ENCODE results near the gene ZNF335.

The ZNF335 gene

DNA sequence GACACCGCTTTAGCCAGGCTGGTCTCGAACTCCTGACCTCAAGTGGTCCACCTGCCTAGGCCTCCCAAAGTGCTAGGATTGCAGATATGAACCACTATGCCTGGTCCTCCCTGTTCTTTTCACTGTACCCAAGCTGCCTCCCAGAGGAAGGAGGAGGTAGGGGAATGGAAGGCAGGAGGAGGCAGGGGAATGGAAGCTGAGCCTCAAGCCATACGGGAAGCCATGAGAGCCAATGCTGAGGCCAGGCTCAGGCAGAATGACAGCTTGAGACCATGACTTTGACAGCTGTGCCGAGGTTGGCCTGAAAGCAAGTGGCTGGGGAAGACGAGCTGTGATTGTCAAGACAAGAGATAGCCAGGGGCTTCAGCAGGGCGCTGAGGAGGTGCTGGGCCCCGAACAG, 13.6 kb upstream of the ZNF335 start:
- no peak for TF ChIP-seq SIN3A (IDR thresholded peaks at IDR 0.05; ENCODE audit: borderline replicate concordance, insufficient read depth, low read length)
- no peak for TF ChIP-seq POLR2AphosphoS5 (IDR thresholded peaks at IDR 0.05; ENCODE audit: low read depth, low read length)
- TF ChIP-seq TAF1 (IDR thresholded peaks at IDR 0.05; ENCODE audit: borderline replicate concordance, insufficient read depth, low read length) = no peak
- TF ChIP-seq, protein P1, sequence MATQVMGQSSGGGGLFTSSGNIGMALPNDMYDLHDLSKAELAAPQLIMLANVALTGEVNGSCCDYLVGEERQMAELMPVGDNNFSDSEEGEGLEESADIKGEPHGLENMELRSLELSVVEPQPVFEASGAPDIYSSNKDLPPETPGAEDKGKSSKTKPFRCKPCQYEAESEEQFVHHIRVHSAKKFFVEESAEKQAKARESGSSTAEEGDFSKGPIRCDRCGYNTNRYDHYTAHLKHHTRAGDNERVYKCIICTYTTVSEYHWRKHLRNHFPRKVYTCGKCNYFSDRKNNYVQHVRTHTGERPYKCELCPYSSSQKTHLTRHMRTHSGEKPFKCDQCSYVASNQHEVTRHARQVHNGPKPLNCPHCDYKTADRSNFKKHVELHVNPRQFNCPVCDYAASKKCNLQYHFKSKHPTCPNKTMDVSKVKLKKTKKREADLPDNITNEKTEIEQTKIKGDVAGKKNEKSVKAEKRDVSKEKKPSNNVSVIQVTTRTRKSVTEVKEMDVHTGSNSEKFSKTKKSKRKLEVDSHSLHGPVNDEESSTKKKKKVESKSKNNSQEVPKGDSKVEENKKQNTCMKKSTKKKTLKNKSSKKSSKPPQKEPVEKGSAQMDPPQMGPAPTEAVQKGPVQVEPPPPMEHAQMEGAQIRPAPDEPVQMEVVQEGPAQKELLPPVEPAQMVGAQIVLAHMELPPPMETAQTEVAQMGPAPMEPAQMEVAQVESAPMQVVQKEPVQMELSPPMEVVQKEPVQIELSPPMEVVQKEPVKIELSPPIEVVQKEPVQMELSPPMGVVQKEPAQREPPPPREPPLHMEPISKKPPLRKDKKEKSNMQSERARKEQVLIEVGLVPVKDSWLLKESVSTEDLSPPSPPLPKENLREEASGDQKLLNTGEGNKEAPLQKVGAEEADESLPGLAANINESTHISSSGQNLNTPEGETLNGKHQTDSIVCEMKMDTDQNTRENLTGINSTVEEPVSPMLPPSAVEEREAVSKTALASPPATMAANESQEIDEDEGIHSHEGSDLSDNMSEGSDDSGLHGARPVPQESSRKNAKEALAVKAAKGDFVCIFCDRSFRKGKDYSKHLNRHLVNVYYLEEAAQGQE (IDR thresholded peaks at IDR 0.05; ENCODE audit: insufficient read depth in 1 of 2, low read depth in 2 of 2, low read length in 2 of 2) = no peak
- TF ChIP-seq FOXP2 (optimal IDR thresholded peaks at IDR 0.05; ENCODE audit: borderline replicate concordance, extremely low read depth, extremely low read length, insufficient read depth) = no peak

DNA sequence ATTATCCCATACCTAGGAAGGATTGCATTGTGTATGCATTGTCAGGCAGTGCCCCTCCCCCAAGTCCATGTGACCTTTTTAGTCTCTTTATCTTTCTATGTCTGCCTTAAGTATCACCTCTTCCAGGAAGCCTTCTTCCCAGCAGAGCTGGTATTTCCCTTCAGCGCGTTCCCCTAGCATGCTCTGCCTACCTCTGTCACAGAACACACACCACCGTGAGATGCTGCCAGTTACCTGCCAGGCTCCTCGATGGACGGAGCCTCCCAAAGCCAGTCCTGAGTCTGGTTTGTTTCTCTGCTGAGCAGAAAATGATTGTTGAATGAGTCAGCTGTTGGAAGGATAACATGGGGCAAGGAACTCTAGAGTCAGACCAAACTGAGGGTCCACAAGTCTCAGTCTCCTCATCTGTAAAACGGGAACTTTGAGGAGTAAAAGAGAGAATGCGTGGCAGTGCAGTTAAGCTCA, 11.3 kb upstream of the ZNF335 start:
- TF ChIP-seq TAF1 (IDR thresholded peaks at IDR 0.05; ENCODE audit: borderline replicate concordance, insufficient read depth, low read length) (no peak), SIN3A (IDR thresholded peaks at IDR 0.05; ENCODE audit: borderline replicate concordance, insufficient read depth, low read length) (no peak), FOXP2 (optimal IDR thresholded peaks at IDR 0.05; ENCODE audit: borderline replicate concordance, extremely low read depth, extremely low read length, insufficient read depth) (no peak), POLR2AphosphoS5 (IDR thresholded peaks at IDR 0.05; ENCODE audit: low read depth, low read length) (no peak)
- TF ChIP-seq, protein P1 (IDR thresholded peaks at IDR 0.05; ENCODE audit: insufficient read depth in 1 of 2, low read depth in 2 of 2, low read length in 2 of 2) = no peak

DNA sequence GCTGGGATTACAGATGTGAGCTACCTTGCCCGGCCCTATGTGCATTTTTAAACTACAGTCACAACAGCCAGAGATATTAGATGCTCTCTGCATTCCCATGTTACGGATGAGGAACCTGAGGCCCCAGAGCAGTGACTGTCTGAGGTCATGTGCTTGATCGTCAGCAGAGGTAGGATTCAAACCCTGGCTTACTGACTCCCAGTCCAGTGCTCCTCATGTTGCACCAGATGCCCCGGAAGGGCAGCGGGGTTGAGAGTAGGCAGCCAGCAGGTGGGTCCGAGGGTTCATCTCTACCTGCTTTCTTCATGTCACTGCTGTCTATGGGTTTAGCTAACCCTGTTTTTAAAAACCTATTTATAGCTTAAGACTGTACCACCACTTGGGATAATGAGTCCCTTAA, 9.3 kb upstream of the ZNF335 start:
- TF ChIP-seq FOXP2 (optimal IDR thresholded peaks at IDR 0.05; ENCODE audit: borderline replicate concordance, extremely low read depth, extremely low read length, insufficient read depth) = no peak
- TF ChIP-seq, protein P1 (IDR thresholded peaks at IDR 0.05; ENCODE audit: insufficient read depth in 1 of 2, low read depth in 2 of 2, low read length in 2 of 2) = no peak
- TF ChIP-seq POLR2AphosphoS5 (IDR thresholded peaks at IDR 0.05; ENCODE audit: low read depth, low read length) = no peak
- no peak for TF ChIP-seq TAF1 (IDR thresholded peaks at IDR 0.05; ENCODE audit: borderline replicate concordance, insufficient read depth, low read length)

DNA sequence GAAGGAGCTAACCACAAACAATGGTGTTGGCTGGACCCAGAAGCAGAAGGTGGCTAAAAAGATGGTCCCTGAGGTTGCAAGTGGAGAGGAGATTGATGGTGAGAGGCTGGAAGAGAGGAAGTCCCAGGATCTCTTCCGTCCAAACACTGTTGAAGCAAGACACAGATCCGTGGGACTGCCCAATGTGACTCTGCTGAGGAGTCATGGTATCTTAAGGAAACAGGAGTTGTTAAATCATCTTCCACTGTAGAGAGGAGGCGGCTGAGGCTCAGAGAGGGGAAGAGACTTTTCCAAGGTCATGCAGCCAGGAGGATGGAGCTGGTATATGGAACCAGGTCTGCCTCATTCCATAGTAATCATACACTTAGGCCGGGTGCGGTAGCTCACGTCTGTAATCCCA, 4.1 kb upstream of the ZNF335 start:
- no peak for TF ChIP-seq POLR2AphosphoS5 (IDR thresholded peaks at IDR 0.05; ENCODE audit: low read depth, low read length)
- TF ChIP-seq TAF1 (IDR thresholded peaks at IDR 0.05; ENCODE audit: borderline replicate concordance, insufficient read depth, low read length) = no peak
- no peak for TF ChIP-seq FOXP2 (optimal IDR thresholded peaks at IDR 0.05; ENCODE audit: borderline replicate concordance, extremely low read depth, extremely low read length, insufficient read depth)
- no peak for TF ChIP-seq SIN3A (IDR thresholded peaks at IDR 0.05; ENCODE audit: borderline replicate concordance, insufficient read depth, low read length)
- TF ChIP-seq, protein P1 (IDR thresholded peaks at IDR 0.05; ENCODE audit: insufficient read depth in 1 of 2, low read depth in 2 of 2, low read length in 2 of 2) = no peak

DNA sequence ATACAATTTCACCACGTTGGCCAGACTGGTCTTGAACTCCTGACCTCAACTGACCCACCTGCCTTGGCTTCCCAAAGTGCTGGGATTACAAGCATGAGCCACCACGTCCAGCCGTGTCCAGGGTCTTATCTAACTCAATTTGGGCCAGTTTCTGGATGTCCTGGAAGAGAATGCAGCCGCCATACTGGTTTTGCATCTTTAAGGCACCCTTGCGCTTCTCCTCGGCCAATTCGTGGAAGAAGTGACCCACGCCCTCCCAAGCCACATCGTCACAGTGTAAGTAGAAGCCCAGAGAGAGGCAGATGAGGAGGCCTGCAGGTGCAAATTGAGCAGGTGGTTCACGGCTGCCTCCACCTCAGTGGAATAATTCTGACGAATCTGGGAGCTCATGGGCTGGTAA, 3.7 kb upstream of the ZNF335 start:
- no peak for TF ChIP-seq POLR2AphosphoS5 (IDR thresholded peaks at IDR 0.05; ENCODE audit: low read depth, low read length)
- TF ChIP-seq SIN3A (IDR thresholded peaks at IDR 0.05; ENCODE audit: borderline replicate concordance, insufficient read depth, low read length) = no peak
- no peak for TF ChIP-seq FOXP2 (optimal IDR thresholded peaks at IDR 0.05; ENCODE audit: borderline replicate concordance, extremely low read depth, extremely low read length, insufficient read depth)
- no peak for TF ChIP-seq TAF1 (IDR thresholded peaks at IDR 0.05; ENCODE audit: borderline replicate concordance, insufficient read depth, low read length)
- TF ChIP-seq, protein P1 (IDR thresholded peaks at IDR 0.05; ENCODE audit: insufficient read depth in 1 of 2, low read depth in 2 of 2, low read length in 2 of 2) = no peak
